GM19240 (cell line): ENCODE data around the gene POLE.

Experiments used
- DNase-seq: peaks from one replicate; pipeline ENCODE4 v3.0.0; 2011; ENCODE audit warnings: low spot score; ENCODE audit not compliant: insufficient read length

Gene POLE, protein sequence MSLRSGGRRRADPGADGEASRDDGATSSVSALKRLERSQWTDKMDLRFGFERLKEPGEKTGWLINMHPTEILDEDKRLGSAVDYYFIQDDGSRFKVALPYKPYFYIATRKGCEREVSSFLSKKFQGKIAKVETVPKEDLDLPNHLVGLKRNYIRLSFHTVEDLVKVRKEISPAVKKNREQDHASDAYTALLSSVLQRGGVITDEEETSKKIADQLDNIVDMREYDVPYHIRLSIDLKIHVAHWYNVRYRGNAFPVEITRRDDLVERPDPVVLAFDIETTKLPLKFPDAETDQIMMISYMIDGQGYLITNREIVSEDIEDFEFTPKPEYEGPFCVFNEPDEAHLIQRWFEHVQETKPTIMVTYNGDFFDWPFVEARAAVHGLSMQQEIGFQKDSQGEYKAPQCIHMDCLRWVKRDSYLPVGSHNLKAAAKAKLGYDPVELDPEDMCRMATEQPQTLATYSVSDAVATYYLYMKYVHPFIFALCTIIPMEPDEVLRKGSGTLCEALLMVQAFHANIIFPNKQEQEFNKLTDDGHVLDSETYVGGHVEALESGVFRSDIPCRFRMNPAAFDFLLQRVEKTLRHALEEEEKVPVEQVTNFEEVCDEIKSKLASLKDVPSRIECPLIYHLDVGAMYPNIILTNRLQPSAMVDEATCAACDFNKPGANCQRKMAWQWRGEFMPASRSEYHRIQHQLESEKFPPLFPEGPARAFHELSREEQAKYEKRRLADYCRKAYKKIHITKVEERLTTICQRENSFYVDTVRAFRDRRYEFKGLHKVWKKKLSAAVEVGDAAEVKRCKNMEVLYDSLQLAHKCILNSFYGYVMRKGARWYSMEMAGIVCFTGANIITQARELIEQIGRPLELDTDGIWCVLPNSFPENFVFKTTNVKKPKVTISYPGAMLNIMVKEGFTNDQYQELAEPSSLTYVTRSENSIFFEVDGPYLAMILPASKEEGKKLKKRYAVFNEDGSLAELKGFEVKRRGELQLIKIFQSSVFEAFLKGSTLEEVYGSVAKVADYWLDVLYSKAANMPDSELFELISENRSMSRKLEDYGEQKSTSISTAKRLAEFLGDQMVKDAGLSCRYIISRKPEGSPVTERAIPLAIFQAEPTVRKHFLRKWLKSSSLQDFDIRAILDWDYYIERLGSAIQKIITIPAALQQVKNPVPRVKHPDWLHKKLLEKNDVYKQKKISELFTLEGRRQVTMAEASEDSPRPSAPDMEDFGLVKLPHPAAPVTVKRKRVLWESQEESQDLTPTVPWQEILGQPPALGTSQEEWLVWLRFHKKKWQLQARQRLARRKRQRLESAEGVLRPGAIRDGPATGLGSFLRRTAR (N-terminal part only)

DNA sequence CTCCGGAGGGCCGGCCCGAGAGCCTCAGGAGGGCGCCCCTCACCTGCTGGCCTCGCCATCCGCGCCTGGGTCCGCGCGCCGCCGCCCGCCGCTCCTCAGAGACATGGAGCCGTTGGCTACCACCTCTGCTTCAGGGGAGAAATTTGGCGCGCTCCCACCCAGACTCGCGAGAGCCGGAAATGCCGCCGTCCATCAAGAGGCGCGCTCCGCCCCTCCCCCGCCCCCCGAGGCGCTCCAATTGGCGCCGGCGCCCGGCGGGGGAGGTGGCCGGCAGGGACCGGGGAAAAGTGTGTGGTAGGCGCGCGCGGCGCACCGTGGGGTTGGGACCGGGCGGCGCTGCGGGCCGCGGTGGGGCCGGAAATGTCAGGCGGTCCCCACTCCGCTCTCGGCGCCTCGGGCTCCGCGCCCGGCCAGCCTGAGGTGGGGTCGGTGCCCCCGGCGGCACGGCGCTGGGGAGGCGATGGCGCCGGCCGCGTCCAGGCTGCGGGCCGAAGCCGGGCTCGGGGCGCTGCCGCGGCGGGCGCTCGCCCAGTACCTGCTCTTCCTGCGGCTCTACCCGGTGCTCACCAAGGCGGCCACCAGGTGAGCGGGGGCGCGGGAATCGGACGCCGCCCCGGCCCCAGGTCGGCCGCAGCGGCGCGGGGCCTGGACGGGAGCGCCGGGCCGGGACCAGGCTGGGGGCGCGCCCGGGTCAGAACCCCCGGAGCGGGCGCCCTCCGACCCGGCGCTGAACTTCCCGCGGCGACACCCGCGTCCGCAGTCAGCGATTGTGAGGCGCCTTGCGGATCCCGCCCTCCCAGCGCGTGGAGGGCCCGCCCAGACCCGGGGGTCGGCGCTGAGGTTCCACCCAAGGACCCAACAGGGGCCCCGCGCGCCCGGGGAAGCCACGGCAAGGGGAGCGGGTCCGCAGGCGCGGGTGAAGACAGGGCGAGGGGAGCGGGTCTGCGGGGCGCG lies at the start of gene POLE, which contains the start of gene PXMP2:
Gene POLE, minus strand, starts transcription at position 132 of the 954 bp plus-strand sequence. Its CDS starts 27 bp downstream, at position 105.
Gene PXMP2, plus strand, starts transcription at position 377 of the 954 bp plus-strand sequence. Its CDS starts 84 bp downstream, at position 461.
- peak; percentile 97 for DNase-seq

DNA sequence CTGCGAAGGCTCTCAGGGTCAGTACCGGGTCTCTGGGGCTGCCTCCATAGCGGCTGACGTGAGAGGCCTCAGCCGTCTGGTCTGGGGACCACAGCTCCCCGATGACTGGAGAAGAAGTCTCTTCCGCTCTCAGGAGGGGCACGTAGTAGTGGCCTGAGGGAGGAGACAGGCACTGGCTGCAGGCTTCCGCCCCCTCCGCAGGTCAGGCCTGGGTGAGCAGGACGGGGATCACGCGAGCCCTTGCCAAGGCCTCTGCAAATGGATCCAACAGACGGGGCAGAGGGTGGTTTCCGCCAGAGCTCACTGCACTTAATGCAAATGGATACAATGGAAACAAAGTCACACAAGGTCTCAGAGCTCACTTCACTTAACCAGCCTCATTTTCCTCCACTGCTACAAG lies 49.8 kb upstream of the POLE start:
- DNase-seq, result no peak

DNA sequence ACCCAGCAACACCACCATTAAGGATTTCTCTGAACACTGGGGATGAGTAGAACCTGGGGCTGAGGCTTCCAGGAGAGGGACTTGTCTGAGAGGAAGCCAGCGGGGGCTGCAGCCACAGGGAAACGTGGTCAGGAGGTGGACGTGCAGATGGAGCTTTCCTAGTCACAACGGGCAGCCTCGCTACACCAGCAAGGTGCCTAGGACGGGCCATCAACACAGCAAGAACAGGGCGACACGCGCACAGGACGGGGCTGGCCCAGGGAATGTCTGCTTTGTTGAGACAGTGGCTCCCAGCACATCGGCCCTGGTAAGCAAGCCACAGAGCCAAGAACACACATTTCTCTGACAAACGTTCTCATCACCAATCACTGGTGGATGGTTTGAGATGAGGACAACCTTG lies 49.2 kb upstream of the POLE start:
- no peak for DNase-seq

DNA sequence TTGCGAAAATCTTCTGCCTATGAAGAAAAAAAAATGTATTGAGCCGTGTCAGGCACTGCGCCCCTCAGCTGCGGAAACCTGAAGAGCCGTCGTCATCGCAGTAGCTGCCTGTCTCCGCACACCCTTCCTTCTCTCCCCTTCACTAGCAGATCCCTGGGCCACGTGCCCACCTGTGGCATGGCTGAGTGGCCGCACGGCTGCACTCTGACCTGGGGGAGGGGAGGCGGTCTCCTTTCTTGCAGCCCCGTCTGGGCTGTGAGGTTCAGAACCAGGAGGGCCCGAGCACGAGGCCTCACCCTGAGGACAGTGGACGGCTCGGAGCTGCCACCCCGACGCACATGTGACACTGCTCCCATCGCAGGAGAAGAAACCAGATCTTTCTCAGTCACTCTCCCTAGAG lies 48.4 kb upstream of the POLE start:
- DNase-seq, result no peak

DNA sequence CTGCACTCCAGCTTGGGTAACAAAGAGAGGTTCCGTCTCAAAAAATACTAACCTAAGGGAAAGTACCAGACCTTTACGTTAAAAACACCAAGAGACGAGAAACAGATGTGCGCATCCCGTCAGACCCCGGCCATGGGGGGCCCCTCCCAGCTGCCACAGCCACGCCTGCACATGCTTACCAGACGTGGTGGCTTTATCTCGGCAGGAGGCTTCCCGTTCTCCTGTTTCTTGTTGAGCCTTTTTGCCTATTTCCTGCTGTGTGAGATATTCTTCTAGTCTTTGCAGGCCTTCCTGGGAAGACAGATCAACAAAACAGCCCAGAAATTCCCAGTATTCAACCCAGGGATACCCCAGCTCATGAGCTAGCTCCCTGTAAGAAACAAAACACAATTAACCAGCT lies 47.1 kb upstream of the POLE start:
- no peak for DNase-seq

DNA sequence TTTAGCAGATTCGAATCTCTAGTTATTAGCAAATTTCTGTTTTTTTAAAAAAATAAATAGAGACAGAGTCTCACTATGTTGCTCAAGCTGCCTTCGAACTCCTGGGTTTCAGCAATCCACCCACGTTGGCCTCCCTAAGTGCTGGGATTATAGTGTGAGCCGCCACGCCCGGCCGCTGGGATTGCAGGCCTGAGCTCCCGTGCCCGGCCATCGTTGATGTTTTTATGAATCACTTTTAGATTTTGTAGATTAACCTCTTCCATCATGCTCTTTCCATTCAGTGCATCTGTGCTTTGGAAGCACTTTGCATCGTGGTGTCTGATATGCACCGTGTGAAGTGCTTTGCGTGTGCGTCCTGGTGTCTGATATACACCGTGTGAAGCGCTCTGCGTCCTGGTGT lies 44.4 kb upstream of the POLE start:
- DNase-seq, result no peak

DNA sequence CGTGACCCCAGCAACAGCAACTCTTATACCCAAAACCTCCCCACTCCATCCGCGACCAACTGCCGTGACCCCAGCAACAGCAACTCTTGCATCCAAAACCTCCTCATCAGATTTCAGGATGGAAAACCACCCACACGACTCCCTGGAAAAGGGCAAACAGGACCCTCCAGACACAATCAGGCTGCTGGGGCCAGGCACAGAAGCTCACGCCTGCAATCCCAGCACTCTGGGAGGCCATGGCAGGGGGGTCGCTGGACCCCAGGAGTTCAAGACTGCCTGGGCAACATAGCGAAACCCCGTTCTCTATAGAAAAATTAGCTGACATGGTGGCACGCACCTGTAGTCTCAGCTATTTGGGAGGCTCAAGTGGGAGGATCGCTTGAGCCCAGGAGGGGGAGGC lies 43.2 kb upstream of the POLE start:
- DNase-seq, result no peak

DNA sequence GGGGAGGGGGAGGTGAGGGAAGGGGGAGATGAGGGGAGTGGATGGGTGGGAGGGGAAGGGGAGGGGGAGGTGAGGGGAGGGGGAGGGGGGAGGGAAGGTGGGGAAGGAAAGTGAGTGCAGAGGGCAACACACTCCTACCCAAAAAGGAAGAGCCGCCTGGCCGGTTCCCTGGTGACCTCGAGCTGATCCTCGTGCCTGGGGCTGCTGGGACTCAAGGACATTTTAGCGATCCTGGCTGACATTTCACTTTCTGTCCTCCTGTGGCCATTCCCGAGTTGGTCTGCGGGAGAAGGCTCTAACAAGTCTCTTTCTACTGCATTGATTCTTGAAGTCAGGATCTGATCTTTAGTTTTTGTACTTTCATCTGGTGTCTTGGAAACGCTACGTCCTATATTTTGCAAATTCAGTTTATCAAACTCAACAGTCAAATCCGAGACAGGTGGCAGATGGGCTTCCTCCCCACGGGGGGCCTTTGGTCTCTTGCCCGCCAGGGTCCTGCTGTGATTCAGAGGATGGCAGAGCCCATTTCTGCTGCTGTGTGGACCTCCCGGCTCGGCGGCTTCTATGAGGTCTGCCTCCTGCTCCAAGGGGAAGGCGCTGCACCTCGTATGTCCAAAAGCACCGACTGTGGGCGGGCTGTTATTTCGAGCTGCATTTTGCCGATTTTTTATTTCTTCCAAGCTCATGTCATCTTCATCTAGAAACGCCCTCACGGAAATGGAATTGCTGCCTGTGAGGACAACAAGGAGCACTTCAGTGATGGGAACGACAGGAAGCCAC lies 42.6 kb upstream of the POLE start:
- DNase-seq, result no peak

DNA sequence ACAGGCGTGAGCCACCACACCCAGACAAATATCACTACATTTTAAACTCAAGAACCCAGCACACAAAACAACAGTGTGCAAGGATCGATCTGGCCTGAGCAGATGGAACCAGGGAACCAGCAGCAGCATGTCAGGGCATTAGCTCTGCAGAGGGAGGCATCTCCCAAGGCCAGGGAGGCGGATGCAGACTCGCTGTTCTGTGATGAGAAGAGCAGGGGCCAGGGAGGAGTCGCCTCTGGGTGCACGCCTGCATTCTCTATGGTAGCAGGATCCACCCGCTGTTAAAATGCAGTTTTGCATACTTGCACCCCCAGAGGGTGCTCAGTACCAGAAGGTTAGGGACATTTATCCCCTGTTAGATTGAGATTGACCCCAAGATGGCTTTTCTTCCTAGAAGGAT lies 41.4 kb upstream of the POLE start:
- DNase-seq, result no peak

DNA sequence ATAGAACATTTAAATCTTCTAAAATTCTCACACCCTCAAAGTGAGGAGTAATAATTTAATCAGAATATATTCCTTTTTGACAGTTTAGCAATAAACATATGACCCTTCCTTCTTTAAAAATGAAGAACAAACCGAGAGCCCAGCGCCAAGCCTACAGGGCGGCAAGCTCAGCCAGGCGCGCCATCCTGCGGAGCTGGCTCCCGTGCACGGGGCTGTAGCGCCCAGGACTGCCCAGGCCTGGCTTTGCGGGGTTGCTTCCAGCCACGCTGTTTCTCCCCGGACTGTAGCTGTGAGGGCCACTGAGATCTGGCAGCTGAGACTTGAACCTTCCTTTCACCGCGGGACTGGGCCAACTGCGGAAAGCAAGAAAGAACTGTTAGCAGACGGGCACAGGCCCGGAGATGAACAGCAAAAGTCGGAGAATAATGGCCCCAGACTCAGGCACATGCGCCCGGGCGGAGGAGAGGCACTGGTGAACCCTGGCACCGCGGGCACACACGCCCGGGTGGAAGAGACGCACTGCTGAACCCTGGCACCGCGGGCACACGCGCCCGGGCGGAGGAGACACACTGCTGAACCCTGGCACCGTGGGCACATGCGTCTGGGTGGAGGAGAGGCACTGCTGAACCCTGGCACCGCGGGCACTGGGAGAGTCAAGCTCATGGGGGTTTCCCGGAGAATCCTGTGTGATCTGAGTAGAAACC lies 40.1 kb upstream of the POLE start:
- DNase-seq, result no peak

DNA sequence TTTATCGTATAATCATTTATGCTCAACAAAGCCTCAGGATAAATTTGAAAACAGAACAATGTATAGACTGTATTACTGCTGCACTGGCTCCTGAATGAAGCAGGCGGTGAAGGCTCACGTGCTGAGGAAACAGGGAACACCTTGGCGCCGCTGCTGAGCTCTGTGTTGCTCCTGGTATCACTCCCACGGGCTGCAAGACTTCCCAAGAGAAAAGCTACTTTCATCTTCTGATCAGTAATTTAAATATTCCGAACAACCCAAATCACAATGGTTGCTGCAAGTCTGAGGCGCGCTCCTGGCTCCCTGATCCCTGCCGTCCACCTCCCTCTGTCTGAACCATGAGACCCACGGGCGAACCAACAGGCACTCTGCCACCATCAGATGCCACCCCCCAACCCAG lies 39.2 kb upstream of the POLE start:
- no peak for DNase-seq

DNA sequence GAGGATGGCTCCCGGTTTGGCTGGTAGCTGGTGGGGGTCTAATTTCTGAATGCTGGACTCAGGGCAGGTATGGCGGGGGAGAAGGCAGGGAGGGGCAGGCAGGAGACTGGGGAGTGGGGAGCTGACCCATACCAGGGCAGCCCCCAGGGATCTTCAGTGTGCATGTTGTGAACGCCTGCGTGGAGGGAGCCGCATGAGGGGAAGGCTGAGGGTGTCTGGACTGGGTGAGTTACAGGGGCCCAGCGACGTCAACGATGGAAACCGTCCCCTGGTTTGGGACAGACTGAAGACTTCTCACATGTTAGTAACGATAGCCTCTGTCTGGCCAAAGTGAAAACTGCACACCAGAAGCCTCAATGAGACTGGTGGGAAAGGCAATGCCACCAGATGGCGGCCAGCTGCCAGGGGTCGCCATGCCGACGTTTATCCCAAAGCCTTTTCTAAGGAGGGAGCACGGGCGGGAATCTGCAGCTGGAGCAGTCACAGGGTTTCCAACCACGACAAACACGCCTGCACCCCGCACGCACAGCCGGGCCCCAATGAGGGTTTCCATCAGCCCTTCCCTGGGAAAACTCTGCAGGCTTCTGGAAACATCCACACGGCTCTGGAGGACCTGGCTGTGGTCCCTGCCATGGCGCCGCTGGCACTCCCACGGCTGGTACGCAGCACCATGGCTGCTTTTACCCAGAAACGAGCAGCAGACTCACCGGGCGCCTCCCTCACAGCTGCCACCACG lies 37.5 kb upstream of the POLE start:
- no peak for DNase-seq

DNA sequence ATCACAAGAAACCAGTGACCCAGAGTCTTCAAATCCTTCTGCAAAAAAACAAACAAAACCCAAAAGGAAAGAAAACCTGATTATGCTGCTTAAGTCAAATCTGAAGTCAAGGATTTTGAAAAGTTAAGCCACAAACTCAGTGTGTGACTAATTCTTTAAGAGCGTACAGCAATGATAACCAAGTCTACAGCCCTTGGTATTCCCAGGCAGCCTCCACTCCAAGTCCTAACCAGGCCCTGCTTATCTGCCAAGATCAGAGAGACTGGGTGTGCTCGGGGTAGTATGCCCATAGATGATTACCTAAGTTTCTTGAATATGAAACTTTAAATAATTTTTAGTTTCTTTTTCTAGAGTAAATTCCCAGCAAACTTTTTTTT lies 36.6 kb upstream of the POLE start:
- DNase-seq, result no peak

DNA sequence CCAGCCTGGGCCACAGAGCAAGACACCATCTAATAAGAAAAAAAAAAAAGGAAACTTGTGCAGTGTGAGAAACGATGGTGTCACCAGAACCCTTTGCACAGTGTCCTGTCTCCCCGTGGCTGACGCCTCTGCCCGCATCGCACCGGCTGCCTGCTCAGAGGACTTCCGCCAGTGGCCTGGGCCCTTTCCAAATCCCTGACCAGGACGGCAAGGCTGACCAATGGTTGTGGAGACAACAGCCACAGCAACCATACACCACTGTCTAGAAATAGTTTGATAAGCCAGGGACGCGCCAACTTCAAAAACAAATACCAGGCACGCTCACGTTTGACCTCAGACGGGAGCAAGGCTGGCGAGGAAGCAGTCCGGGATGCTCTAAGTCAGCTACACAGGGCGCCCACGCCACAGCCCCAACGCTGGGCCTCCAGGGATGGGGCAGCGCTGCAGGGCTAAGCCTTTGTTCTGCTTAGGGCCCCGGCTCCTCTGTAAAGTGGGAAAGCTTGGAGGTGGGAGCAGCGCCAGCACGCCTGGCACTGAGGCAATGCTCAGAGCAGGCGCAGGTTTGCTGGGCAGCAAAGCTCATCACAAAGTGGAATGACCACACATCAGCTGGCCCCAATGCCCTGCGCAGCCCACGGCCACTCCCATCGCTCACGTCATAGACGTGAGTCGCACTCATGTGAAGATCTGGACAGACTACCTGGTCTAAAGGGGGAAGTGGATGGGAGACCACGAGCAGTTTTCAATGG lies 36.0 kb upstream of the POLE start:
- DNase-seq, result no peak

DNA sequence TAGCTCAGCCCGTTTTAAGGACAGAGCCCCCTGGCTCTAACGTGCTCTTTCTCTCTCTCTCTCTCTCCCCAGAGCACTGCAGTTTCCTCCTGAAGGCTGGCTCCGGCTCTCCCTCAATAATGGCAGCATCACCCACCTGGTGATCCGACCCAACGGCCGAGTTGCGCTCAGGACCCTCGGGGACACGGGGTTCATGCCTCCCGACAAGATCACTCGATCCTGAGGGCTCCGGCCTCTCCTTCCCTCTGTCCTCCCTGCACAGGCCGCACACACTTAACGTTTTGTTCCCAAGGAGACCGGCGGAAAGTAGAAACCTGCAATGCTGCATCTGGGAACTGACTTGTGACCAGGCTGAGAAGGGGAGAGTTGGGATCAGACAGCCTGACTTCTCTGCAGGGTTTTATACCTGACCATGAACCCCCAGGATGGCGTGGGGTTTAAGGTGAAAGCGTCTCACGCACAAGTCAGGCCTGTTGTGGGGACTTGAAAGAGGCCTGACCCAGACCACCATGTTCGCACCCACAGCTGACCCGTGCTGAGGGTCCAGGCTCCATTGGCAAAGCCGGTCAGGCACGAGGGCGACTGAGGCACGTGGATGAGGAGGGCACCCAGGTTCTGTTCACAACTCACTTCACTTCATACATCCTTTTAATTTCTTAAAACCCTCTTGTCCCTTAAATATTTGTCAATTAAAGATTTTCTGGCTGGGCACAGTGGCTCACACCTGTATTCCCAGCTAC lies 33.6 kb upstream of the POLE start:
- DNase-seq, result no peak

DNA sequence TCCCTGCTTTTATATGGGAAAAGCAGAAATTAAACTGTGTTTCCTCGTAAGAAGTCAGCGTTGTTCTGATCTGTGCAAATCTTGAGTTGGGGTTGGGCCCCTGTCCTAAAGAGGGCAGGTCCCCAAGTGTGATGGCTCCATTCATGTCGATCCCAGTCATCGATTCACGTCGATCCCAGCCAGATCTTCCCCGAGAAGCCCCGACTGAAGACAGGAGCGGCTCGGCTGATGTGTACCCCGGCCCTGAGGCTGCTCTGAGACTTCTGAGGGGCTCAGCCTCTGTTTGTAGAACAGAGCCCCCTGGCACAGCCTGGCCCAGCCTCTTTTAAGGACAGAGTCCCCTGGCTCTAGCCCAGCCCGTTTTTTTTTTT lies 32.8 kb upstream of the POLE start:
- no peak for DNase-seq
